HCT116 (cell line): ENCODE data around the gene HMBS.
A peak's percentile ranks its signal among the peaks of the same experiment; 100 is the strongest.

Experiments
- CEBPB ChIP-seq: IDR thresholded peaks from 2 replicates; pipeline ENCODE4 v1.6.1; 2012; ENCODE audit warnings: low read depth
- EGR1 ChIP-seq: IDR thresholded peaks from 2 replicates; pipeline ENCODE4 v1.6.1; 2012; ENCODE audit warnings: low read depth
- EZH2 ChIP-seq: fragments of 200-600 bp; sonication (generic); IDR thresholded peaks from 2 replicates; pipeline ENCODE4 v1.6.1; 2017; ENCODE audit warnings: antibody characterized with exemption, mixed run types
- EZH2phosphoT487 ChIP-seq: fragments of 200-600 bp; IDR thresholded peaks from 2 replicates; pipeline ENCODE4 v1.6.1; 2018; ENCODE audit warnings: antibody characterized with exemption, borderline replicate concordance
- POLR2A ChIP-seq: IDR thresholded peaks from 2 replicates; pipeline ENCODE4 v1.7.0; 2011; ENCODE audit warnings: borderline replicate concordance; ENCODE audit not compliant: insufficient read depth, insufficient read length; ENCODE audit errors: extremely low read depth
- POLR2AphosphoS5 ChIP-seq: IDR thresholded peaks from 2 replicates; pipeline ENCODE4 v1.6.1; 2011; ENCODE audit warnings: mild to moderate bottlenecking, low read depth, low read length, moderate library complexity
- RAD21 ChIP-seq: IDR thresholded peaks from 2 replicates; pipeline ENCODE4 v1.6.1; 2012; ENCODE audit warnings: low read depth, mild to moderate bottlenecking
- SP1 ChIP-seq: IDR thresholded peaks from 2 replicates; pipeline ENCODE4 v1.6.1; 2012; ENCODE audit warnings: low read depth
- TF ChIP-seq, protein P1 (sequence below), 3 experiments: fragments of 200-600 bp in 1 of 3; sonication (generic) in 1 of 3; IDR thresholded peaks in 2 of 3; conservative IDR thresholded peaks in 1 of 3; 2 replicates each; pipeline ENCODE4 v1.5.1; 2012 to 2017; ENCODE audit warnings: low read depth in 2 of 3, low read length in 2 of 3, antibody characterized with exemption in 1 of 3, borderline replicate concordance in 1 of 3, control low read depth in 1 of 3, mild to moderate bottlenecking in 1 of 3, mixed read lengths in 1 of 3, mixed run types in 1 of 3, moderate library complexity in 1 of 3; ENCODE audit not compliant: insufficient read depth in 1 of 3
- TF ChIP-seq, protein P2 (sequence below): IDR thresholded peaks from 2 replicates; pipeline ENCODE4 v1.6.1; 2012; ENCODE audit warnings: low read depth

DNA sequence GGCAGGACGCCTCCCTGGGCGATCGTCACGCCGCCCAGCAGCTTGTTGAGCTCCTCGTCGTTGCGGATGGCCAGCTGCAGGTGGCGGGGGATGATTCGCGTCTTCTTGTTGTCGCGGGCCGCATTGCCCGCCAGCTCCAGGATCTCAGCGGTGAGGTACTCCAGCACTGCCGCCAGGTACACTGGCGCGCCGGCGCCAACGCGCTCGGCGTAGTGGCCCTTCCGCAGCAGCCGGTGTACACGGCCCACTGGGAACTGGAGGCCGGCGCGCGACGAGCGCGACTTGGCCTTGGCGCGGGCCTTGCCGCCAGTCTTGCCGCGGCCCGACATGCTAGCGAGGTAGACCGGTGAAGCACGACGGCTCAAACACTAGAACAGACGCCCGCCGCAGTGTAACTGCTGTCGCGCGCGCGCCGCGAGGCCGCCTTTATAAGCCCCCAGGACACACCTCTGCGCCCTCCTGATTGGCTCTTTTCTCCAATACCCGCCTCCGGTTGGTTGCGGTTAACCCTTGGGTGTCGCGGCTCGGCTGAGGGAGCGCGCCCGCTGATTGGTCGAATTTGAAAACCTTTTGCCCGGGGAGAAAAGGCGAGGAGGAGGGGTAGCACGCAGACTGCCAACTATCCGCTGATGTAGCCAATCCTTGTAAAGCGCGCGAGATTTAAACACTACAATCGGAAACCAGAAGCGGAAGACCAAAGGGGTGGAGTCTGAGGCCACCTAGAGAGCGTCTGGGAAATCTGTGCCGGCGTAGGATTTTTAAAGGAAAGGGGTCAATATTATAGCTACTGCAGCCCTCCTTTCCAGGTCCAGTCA is 10.6 kb downstream of the HMBS start:
- TF ChIP-seq, protein P1, sequence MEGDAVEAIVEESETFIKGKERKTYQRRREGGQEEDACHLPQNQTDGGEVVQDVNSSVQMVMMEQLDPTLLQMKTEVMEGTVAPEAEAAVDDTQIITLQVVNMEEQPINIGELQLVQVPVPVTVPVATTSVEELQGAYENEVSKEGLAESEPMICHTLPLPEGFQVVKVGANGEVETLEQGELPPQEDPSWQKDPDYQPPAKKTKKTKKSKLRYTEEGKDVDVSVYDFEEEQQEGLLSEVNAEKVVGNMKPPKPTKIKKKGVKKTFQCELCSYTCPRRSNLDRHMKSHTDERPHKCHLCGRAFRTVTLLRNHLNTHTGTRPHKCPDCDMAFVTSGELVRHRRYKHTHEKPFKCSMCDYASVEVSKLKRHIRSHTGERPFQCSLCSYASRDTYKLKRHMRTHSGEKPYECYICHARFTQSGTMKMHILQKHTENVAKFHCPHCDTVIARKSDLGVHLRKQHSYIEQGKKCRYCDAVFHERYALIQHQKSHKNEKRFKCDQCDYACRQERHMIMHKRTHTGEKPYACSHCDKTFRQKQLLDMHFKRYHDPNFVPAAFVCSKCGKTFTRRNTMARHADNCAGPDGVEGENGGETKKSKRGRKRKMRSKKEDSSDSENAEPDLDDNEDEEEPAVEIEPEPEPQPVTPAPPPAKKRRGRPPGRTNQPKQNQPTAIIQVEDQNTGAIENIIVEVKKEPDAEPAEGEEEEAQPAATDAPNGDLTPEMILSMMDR (IDR thresholded peaks at IDR 0.05 in 2 of 3, conservative IDR thresholded peaks at IDR 0.05 in 1 of 3; ENCODE audit: borderline replicate concordance in 1 of 3, insufficient read depth in 1 of 3, low read depth in 2 of 3, low read length in 2 of 3): peak in 1 of 3 experiments; percentile 6; a peak in 2 of 6 replicates
- no peak for TF ChIP-seq EGR1
- TF ChIP-seq POLR2A: peak; percentile 100
- no peak for TF ChIP-seq EZH2
- TF ChIP-seq RAD21: no peak
- TF ChIP-seq, protein P2, sequence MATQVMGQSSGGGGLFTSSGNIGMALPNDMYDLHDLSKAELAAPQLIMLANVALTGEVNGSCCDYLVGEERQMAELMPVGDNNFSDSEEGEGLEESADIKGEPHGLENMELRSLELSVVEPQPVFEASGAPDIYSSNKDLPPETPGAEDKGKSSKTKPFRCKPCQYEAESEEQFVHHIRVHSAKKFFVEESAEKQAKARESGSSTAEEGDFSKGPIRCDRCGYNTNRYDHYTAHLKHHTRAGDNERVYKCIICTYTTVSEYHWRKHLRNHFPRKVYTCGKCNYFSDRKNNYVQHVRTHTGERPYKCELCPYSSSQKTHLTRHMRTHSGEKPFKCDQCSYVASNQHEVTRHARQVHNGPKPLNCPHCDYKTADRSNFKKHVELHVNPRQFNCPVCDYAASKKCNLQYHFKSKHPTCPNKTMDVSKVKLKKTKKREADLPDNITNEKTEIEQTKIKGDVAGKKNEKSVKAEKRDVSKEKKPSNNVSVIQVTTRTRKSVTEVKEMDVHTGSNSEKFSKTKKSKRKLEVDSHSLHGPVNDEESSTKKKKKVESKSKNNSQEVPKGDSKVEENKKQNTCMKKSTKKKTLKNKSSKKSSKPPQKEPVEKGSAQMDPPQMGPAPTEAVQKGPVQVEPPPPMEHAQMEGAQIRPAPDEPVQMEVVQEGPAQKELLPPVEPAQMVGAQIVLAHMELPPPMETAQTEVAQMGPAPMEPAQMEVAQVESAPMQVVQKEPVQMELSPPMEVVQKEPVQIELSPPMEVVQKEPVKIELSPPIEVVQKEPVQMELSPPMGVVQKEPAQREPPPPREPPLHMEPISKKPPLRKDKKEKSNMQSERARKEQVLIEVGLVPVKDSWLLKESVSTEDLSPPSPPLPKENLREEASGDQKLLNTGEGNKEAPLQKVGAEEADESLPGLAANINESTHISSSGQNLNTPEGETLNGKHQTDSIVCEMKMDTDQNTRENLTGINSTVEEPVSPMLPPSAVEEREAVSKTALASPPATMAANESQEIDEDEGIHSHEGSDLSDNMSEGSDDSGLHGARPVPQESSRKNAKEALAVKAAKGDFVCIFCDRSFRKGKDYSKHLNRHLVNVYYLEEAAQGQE: no peak
- peak; percentile 100 for TF ChIP-seq POLR2AphosphoS5
- no peak for TF ChIP-seq SP1
- no peak for TF ChIP-seq CEBPB
- TF ChIP-seq EZH2phosphoT487: no peak
